Breast epithelium (tissue), 4 donors: ENCODE results near the gene APOOL. TPM values are rescaled to one million over a fixed set of nuclear protein-coding genes. Genes with fewer than 3 reads are reported as not detected.

Experiments
- DNase-seq, 2 donors: peaks; one replicate each; pipeline ENCODE4 v3.0.0-alpha.2; 2019; ENCODE audit warnings: low spot score in 2 of 2
- H3K27ac ChIP-seq, 2 donors: fragments of 200-600 bp; sonication (generic) in 1 of 2; one replicate each; pipeline ENCODE4 v1.5.1; 2016 to 2019; ENCODE audit warnings: mild to moderate bottlenecking in 1 of 2
- H3K27me3 ChIP-seq, 2 donors: fragments of 200-600 bp; sonication (generic) in 1 of 2; one replicate each; pipeline versions ENCODE4 v1.5.1 to v1.6.0; 2017 to 2019; ENCODE audit warnings: control low read depth in 1 of 2, mild to moderate bottlenecking in 1 of 2
- H3K36me3 ChIP-seq: fragments of 200-600 bp; one replicate; pipeline ENCODE4 v1.5.1; 2019
- H3K4me1 ChIP-seq, 2 donors: fragments of 200-600 bp; sonication (generic); one replicate each; pipeline ENCODE4 v1.5.1; 2016 to 2019; ENCODE audit warnings: control low read depth in 1 of 2
- H3K4me3 ChIP-seq, 3 donors: fragments of 200-600 bp; sonication (generic); 1 replicate in 2 of 3; 2 replicates in 1 of 3; pipeline ENCODE4 v1.5.1; 2016 to 2019; ENCODE audit warnings: mild to moderate bottlenecking in 3 of 3, moderate library complexity in 2 of 3
- H3K9me3 ChIP-seq, 2 donors: fragments of 200-600 bp; sonication (generic) in 1 of 2; one replicate each; pipeline ENCODE4 v1.5.1; 2016 to 2019; ENCODE audit warnings: control low read depth in 1 of 2
- POLR2A ChIP-seq: fragments of 450-650 bp; IDR thresholded peaks from one replicate; pipeline ENCODE4 v1.6.1; 2016; ENCODE audit warnings: antibody characterized with exemption, mild to moderate bottlenecking, moderate library complexity
- POLR2AphosphoS5 ChIP-seq, 3 donors: sonication (generic); formaldehyde crosslinking; IDR thresholded peaks; one replicate each; pipeline ENCODE4 v1.6.1; 2017; ENCODE audit warnings: antibody characterized with exemption in 3 of 3
- intact Hi-C: fragments of 100-400 bp; cut with DNase I; formaldehyde crosslinking; loops from one replicate; pipeline ENCODE4 v1.15.1; 2023; ENCODE audit warnings: low total_unique reads
- total RNA-seq, 3 donors: library from RNA; depleted of rRNA; stranded (reverse); fragments of >200 nt; gene quantifications; one replicate each; pipeline ENCODE4 v1.1.0, GENCODE V29; 2016
- TF ChIP-seq, protein P1 (sequence below), 3 donors: fragments of 450-650 bp; IDR thresholded peaks; one replicate each; pipeline ENCODE4 v1.5.1; 2016 to 2017; ENCODE audit warnings: antibody characterized with exemption in 3 of 3, mild to moderate bottlenecking in 3 of 3, moderate library complexity in 3 of 3

Gene APOOL
- total RNA-seq, 3 donors from 2014 or later = 10.8 to 15.8 (median 11.5) TPM

DNA sequence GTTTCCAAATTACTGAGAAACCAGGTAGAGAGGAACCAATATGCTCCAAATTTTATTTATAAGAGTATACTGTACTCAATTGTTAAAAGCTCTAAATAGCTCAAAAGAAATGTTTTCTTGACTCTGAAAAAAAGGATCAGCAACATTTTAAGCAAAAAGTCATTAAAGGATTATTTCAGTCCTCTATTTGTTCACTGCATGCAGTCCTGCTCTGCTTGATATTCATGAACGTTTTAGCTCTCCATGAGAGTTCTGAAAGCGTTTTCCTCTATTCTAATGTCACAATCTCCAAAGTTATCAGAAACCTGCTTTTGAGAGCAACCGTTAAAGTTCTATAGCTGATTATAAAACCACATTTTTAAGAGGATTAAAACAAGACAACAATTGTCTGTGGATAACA is 110.5 kb downstream of the APOOL start:
- intact Hi-C loops = no loop called here
- no peaks in the 10 kb centered on the region for H3K9me3 ChIP-seq
- H3K27me3 ChIP-seq = peaks cover 0 to 23% of the 10 kb centered on the region in 2 donors
- TF ChIP-seq POLR2A (no peak), POLR2AphosphoS5 (IDR thresholded peaks at IDR 0.05) (no peak)
- TF ChIP-seq, protein P1, sequence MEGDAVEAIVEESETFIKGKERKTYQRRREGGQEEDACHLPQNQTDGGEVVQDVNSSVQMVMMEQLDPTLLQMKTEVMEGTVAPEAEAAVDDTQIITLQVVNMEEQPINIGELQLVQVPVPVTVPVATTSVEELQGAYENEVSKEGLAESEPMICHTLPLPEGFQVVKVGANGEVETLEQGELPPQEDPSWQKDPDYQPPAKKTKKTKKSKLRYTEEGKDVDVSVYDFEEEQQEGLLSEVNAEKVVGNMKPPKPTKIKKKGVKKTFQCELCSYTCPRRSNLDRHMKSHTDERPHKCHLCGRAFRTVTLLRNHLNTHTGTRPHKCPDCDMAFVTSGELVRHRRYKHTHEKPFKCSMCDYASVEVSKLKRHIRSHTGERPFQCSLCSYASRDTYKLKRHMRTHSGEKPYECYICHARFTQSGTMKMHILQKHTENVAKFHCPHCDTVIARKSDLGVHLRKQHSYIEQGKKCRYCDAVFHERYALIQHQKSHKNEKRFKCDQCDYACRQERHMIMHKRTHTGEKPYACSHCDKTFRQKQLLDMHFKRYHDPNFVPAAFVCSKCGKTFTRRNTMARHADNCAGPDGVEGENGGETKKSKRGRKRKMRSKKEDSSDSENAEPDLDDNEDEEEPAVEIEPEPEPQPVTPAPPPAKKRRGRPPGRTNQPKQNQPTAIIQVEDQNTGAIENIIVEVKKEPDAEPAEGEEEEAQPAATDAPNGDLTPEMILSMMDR (IDR thresholded peaks at IDR 0.05) = no peak
- H3K4me1 ChIP-seq = no peaks in the 10 kb centered on the region
- H3K27ac ChIP-seq = no peak overlapping the region
- H3K36me3 ChIP-seq = no peaks in the 10 kb centered on the region
- H3K4me3 ChIP-seq = no peak overlapping the region
- DNase-seq = no peak

DNA sequence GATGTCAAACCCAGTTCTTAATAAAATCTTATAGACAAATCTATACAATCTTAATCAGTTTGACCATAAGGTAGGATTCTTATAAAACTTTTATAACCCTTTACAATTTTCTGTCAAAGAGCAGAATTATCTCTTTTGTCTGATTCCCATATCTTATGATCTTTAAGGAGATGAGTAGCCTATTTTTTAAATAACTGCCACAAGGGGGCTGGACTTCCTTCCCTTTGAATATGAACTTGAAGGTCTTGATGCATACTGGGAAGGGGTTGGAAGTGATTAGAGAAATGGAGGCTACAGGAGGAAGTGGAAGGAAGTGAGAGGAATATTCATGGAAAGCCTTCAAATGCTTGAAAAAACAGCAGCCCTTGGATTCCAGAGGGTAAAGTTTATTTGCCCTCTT is 111.1 kb downstream of the APOOL start:
- Histone ChIP-seq H3K27ac (no peak overlapping the region), H3K9me3 (no peaks in the 10 kb centered on the region), H3K36me3 (no peaks in the 10 kb centered on the region), H3K27me3 (peaks cover 0 to 23% of the 10 kb centered on the region in 2 donors), H3K4me1 (no peaks in the 10 kb centered on the region), H3K4me3 (no peak overlapping the region)
- TF ChIP-seq, protein P1 (IDR thresholded peaks at IDR 0.05) = no peak
- TF ChIP-seq POLR2AphosphoS5 (IDR thresholded peaks at IDR 0.05) = no peak
- no peak for TF ChIP-seq POLR2A
- intact Hi-C loops = no loop called here
- no peak for DNase-seq

DNA sequence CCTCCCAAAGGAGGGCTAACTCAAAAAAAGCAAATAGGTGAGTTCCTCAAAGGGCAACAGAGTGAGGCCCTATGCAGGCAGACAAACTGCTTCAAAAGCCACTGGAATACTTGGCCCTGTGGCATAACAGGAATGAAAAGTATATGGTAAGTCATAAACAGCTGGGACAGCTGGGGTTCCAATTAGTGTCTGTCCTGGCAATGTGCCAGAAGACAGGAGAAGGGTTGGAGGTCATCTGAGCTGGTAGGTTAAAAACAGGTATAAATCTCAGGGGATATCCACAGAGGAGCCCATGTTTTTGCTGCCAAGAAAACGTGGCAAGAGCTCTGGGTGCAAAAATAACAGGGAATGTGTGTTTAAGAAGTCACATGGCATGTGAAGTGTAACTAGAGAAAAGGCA is 111.6 kb downstream of the APOOL start:
- H3K27me3 ChIP-seq = peaks cover 0 to 25% of the 10 kb centered on the region in 2 donors
- H3K27ac ChIP-seq = no peak overlapping the region
- DNase-seq = no peak
- H3K4me1 ChIP-seq = no peaks in the 10 kb centered on the region
- no peaks in the 10 kb centered on the region for H3K9me3 ChIP-seq
- no peak overlapping the region for H3K4me3 ChIP-seq
- intact Hi-C loops = no loop called here
- TF ChIP-seq, protein P1 (IDR thresholded peaks at IDR 0.05) = no peak
- TF ChIP-seq POLR2AphosphoS5 (IDR thresholded peaks at IDR 0.05) = no peak
- TF ChIP-seq POLR2A = no peak
- H3K36me3 ChIP-seq = no peaks in the 10 kb centered on the region

DNA sequence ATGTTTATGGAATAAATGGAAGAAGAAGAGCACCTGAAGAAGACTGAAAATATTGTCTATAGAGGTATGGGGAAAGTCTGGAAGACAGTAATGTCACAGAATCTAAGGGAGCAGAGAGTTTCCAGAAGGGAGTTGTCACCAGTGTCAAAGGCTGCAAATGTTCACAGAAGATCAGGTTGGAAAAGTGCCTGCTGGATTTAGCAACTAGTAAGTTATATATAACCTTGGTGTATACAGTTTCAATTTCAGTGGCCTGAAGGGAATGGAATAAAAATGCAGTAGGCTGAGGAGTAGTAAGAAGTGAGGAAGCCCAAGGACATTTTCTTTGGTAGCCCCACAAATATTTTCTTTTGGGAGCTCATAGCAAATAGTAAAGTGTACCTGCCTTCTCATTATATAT is 132.7 kb downstream of the APOOL start:
- Histone ChIP-seq H3K27me3 (peaks cover 0 to 23% of the 10 kb centered on the region in 2 donors), H3K4me1 (no peaks in the 10 kb centered on the region)
- TF ChIP-seq, protein P1 (IDR thresholded peaks at IDR 0.05) = no peak
- TF ChIP-seq POLR2A (no peak), POLR2AphosphoS5 (IDR thresholded peaks at IDR 0.05) (no peak)

DNA sequence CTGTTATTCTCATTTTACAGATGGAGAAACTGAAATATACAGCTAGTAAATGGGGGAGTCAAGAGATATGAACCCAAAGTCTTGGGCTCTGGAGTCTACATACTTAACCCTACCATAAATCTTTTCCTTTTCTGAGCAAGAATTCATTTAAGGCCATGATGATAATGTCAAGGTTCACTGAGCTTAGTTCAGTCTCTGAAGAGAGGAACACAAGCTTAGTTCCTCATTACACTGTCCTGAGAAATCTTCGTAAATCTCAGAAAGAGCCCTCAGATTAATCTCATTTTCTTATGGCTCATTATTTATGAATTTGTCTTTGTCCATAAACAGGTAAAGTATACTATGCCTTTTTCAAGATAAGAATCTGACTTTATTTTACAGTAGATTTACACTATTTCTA is 135.7 kb downstream of the APOOL start:
- DNase-seq = no peak
- H3K9me3 ChIP-seq = no peaks in the 10 kb centered on the region
- H3K4me1 ChIP-seq = no peaks in the 10 kb centered on the region
- peaks cover 0 to 17% of the 10 kb centered on the region in 2 donors for H3K27me3 ChIP-seq
- intact Hi-C loops = no loop called here
- H3K4me3 ChIP-seq = no peak overlapping the region
- TF ChIP-seq, protein P1 (IDR thresholded peaks at IDR 0.05) = no peak
- TF ChIP-seq POLR2A (no peak), POLR2AphosphoS5 (IDR thresholded peaks at IDR 0.05) (no peak)
- no peak overlapping the region for H3K27ac ChIP-seq
- no peaks in the 10 kb centered on the region for H3K36me3 ChIP-seq

More for the DNA sequence above, 132.7 kb downstream of the APOOL start:
- intact Hi-C loops = no loop called here
- no peak overlapping the region for H3K27ac ChIP-seq
- peaks cover 0 to 5% of the 10 kb centered on the region in 2 donors for H3K9me3 ChIP-seq
- no peaks in the 10 kb centered on the region for H3K36me3 ChIP-seq
- no peak overlapping the region for H3K4me3 ChIP-seq
- no peak for DNase-seq
